Endothelial cell of umbilical vein (primary cell): ENCODE measurements around the gene RARRES2. TPM values are rescaled to one million over a fixed set of nuclear protein-coding genes. Genes with fewer than 3 reads are reported as not detected.

ENCODE experiments used
- BruUV-seq: library from RNA; stranded (reverse); fragments of 400-500 nt; replicated peaks from 2 replicates; lab custom pipeline; 2021; lab: Mats Ljungman, UMichigan
- CTCF ChIA-PET: fragments of 300-600, 350-600 bp; sonication (Branson Sonifier 250); formaldehyde crosslinking; loops from one replicate; lab custom pipeline; 2021; ENCODE audit warnings: antibody characterized with exemption, inconsistent platforms; lab: Charles Lee
- POLR2A ChIA-PET: fragments of 300-600, 350-600 bp; sonication (Branson Sonifier 250); formaldehyde crosslinking; loops from one replicate; lab custom pipeline; 2021; ENCODE audit warnings: antibody characterized with exemption, inconsistent platforms; lab: Charles Lee
- DNase-seq: peaks from one replicate; pipeline ENCODE4 v3.0.0-alpha.2; 2011; ENCODE audit warnings: low read depth, low spot score
- FAIRE-seq: peaks from 2 replicates; lab custom pipeline; 2011; peaks lifted over from hg19 to GRCh38; lab: Jason Lieb, UNC
- H2AFZ ChIP-seq: 2 replicates; pipeline ENCODE4 v1.6.0; 2012; ENCODE audit warnings: low read depth, low read length, control low read depth, inconsistent platforms
- H3K27ac ChIP-seq: 2 replicates; pipeline ENCODE4 v1.5.1; 2011; ENCODE audit warnings: low read depth, mild to moderate bottlenecking, control low read depth, low read length, moderate library complexity; ENCODE audit not compliant: insufficient read depth
- H3K27me3 ChIP-seq, 2 experiments: 2 replicates each; pipeline versions ENCODE4 v1.6.0 to v1.6.1; 2011; ENCODE audit warnings: low read length in 2 of 2, mixed read lengths in 1 of 2; ENCODE audit not compliant: control insufficient read depth in 2 of 2, insufficient read depth in 2 of 2
- H3K36me3 ChIP-seq, 2 experiments: 2 replicates in 1 of 2; 3 replicates in 1 of 2; pipeline ENCODE4 v1.5.1; 2011; ENCODE audit warnings: low read length in 2 of 2, mild to moderate bottlenecking in 1 of 2, moderate library complexity in 1 of 2; ENCODE audit not compliant: control insufficient read depth in 2 of 2, insufficient read depth in 2 of 2; ENCODE audit errors: extremely low read depth in 1 of 2
- H3K4me1 ChIP-seq: 3 replicates; pipeline ENCODE4 v1.5.1; 2011; ENCODE audit warnings: mild to moderate bottlenecking, low read length; ENCODE audit not compliant: control insufficient read depth, insufficient read depth; ENCODE audit errors: extremely low read depth
- H3K4me2 ChIP-seq: 2 replicates; pipeline ENCODE4 v1.6.1; 2011; ENCODE audit warnings: low read length, control low read depth, mixed read lengths; ENCODE audit not compliant: insufficient read depth
- H3K4me3 ChIP-seq, 3 experiments: fragments of 200-600 bp in 1 of 3; sonication (generic), shearing (Covaris generic) in 1 of 3; replicated peaks in 1 of 3; 2 replicates each; pipeline ENCODE4 v1.5.1; 2011 to 2016; ENCODE audit warnings: control low read depth in 3 of 3, low read length in 3 of 3, mild to moderate bottlenecking in 2 of 3, inconsistent platforms in 1 of 3, low read depth in 1 of 3, moderate library complexity in 1 of 3; ENCODE audit not compliant: insufficient read depth in 1 of 3
- H3K79me2 ChIP-seq: 2 replicates; pipeline ENCODE4 v1.6.0; 2012; ENCODE audit warnings: low read length, inconsistent platforms; ENCODE audit not compliant: control insufficient read depth, insufficient read depth
- H3K9ac ChIP-seq: replicated peaks from 2 replicates; pipeline ENCODE3; 2011; ENCODE audit warnings: low read length, control low read depth; ENCODE audit not compliant: insufficient read depth; ENCODE audit errors: extremely low read depth
- H3K9me1 ChIP-seq: replicated peaks from 3 replicates; pipeline ENCODE4 v1.6.0; 2011; ENCODE audit warnings: mild to moderate bottlenecking, low read length; ENCODE audit not compliant: control insufficient read depth, insufficient read depth; ENCODE audit errors: extremely low read depth
- H3K9me3 ChIP-seq: replicated peaks from 2 replicates; pipeline ENCODE4 v1.5.1; 2012; ENCODE audit warnings: low read length, inconsistent platforms; ENCODE audit not compliant: control insufficient read depth, insufficient read depth
- H4K20me1 ChIP-seq: replicated peaks from 2 replicates; pipeline ENCODE3; 2011; ENCODE audit warnings: mild to moderate bottlenecking, low read length; ENCODE audit not compliant: control insufficient read depth, insufficient read depth; ENCODE audit errors: extremely low read depth
- CTCF ChIP-seq, 2 donors: IDR thresholded peaks; 1 replicate in 1 of 2; 2 replicates in 1 of 2; pipeline ENCODE4 v1.5.1; 2011; ENCODE audit warnings: low read length in 2 of 2, mild to moderate bottlenecking in 2 of 2, moderate library complexity in 2 of 2, control low read depth in 1 of 2, inconsistent platforms in 1 of 2, low read depth in 1 of 2; ENCODE audit not compliant: insufficient read depth in 1 of 2; ENCODE audit errors: extremely low read depth in 1 of 2
- EZH2 ChIP-seq: IDR thresholded peaks from 2 replicates; pipeline ENCODE4 v1.6.1; 2012; ENCODE audit warnings: borderline replicate concordance, low read depth, mild to moderate bottlenecking, moderate library complexity, low read length, inconsistent platforms; ENCODE audit not compliant: severe bottlenecking
- FOS ChIP-seq: IDR thresholded peaks from 2 replicates; pipeline ENCODE4 v1.6.1; 2011; ENCODE audit warnings: mild to moderate bottlenecking, low read length, moderate library complexity, borderline replicate concordance; ENCODE audit not compliant: insufficient read depth
- GATA2 ChIP-seq: IDR thresholded peaks from 2 replicates; pipeline ENCODE4 v1.7.0; 2011; ENCODE audit warnings: low read depth, mild to moderate bottlenecking, moderate library complexity, mixed read lengths, low read length; ENCODE audit not compliant: insufficient read length, insufficient read depth
- JUN ChIP-seq: IDR thresholded peaks from 2 replicates; pipeline ENCODE4 v1.6.1; 2011; ENCODE audit warnings: borderline replicate concordance, low read depth; ENCODE audit not compliant: insufficient read length, insufficient read depth
- MAX ChIP-seq: IDR thresholded peaks from 2 replicates; pipeline ENCODE4 v1.6.1; 2011; ENCODE audit not compliant: insufficient read depth, insufficient read length
- MYC ChIP-seq: IDR thresholded peaks from one replicate; pipeline ENCODE4 v1.6.1; 2011; ENCODE audit warnings: mild to moderate bottlenecking, low read depth, low read length
- POLR2A ChIP-seq: IDR thresholded peaks from 2 replicates; pipeline ENCODE4 v1.6.1; 2012; ENCODE audit warnings: low read depth, mild to moderate bottlenecking, control low read depth, low read length
- POLR2AphosphoS5 ChIP-seq: IDR thresholded peaks from 2 replicates; pipeline ENCODE4 v1.6.1; 2012; ENCODE audit warnings: low read depth, mild to moderate bottlenecking, control low read depth, low read length, moderate library complexity; ENCODE audit not compliant: insufficient read depth
- dilution Hi-C: fragments of 300-500 bp; cut with MboI; formaldehyde crosslinking; loops from one replicate; pipeline ENCODE4 v1.15.0; 2019; ENCODE audit warnings: low sequenced_read_pairs; ENCODE audit not compliant: extremely low pct_ligation_motif_present
- intact Hi-C: fragments of 100-400 bp; cut with micrococcal nuclease; formaldehyde crosslinking; loops from one replicate; pipeline ENCODE4 v1.10.0; 2022
- polyA plus RNA-seq, 4 experiments: library from polyadenylated mRNA; depleted of rRNA in 3 of 4; stranded (reverse) in 3 of 4; unstranded in 1 of 4; fragments of >200 nt; gene quantifications; 2 replicates each; pipeline versions ENCODE4 v1.2.1 to v1.2.3, GENCODE V29; 2011 to 2012; ENCODE audit warnings: missing spikeins in 1 of 4
- total RNA-seq: library from RNA; stranded (reverse); gene quantifications from 2 replicates; pipeline ENCODE4 v1.2.3, GENCODE V29; 2021

The RARRES2 gene
- total and polyA plus RNA-seq, 2 donors (not counting 3 experiments of a cell fraction or from before 2014, with no cell fraction given) = not detected

GRCh38 chr7:150384406-150385301 is 43.2 kb upstream of the RARRES2 start:
- CTCF ChIA-PET = interaction anchor here (1.2 to 1.3 kb wide), 2 partner anchors 9 to 33 kb away, joined by 3 to 4 read pairs; no protein-coding TSS in a partner anchor

GRCh38 chr7:150383710-150384397 is 42.4 kb upstream of the RARRES2 start:
- POLR2A ChIA-PET = no interaction called here

More at GRCh38 chr7:150384406-150385301, 43.2 kb upstream of the RARRES2 start:
- H3K9ac ChIP-seq = no peak overlapping the region
- H3K36me3 ChIP-seq = peaks cover 0 to 16% of the 10 kb centered on the region in 2 experiments
- H3K9me3 ChIP-seq = no peaks in the 10 kb centered on the region
- FAIRE-seq = no peak
- H3K4me3 ChIP-seq = no peak overlapping the region
- intact Hi-C loops = no loop called here
- BruUV-seq = no TSS peak
- no peak overlapping the region for H2AFZ ChIP-seq
- H3K4me1 ChIP-seq = peaks cover 5% of the 10 kb centered on the region
- no peak overlapping the region for H3K4me2 ChIP-seq
- POLR2A ChIA-PET = no interaction called here
- no peaks in the 10 kb centered on the region for H3K9me1 ChIP-seq
- dilution Hi-C loops = no loop called here
- H3K79me2 ChIP-seq = peaks cover 33% of the 10 kb centered on the region
- no peaks in the 10 kb centered on the region for H4K20me1 ChIP-seq
- H3K27me3 ChIP-seq = no peaks in the 10 kb centered on the region
- no peak for TF ChIP-seq EZH2
- no peak for TF ChIP-seq GATA2
- no peak for DNase-seq
- no peak overlapping the region for H3K27ac ChIP-seq

More at GRCh38 chr7:150383710-150384397, 42.4 kb upstream of the RARRES2 start:
- H3K9me3 ChIP-seq = no peaks in the 10 kb centered on the region
- no peaks in the 10 kb centered on the region for H3K9me1 ChIP-seq
- no peak overlapping the region for H2AFZ ChIP-seq
- TF ChIP-seq FOS (no peak), POLR2AphosphoS5 (no peak), MYC (no peak), GATA2 (no peak), MAX (no peak), CTCF (IDR thresholded peaks at IDR 0.05; ENCODE audit: extremely low read depth in 1 of 2, insufficient read depth in 1 of 2, low read depth in 1 of 2, low read length in 2 of 2) (no peak), EZH2 (no peak), POLR2A (no peak), JUN (no peak)
- CTCF ChIA-PET = no interaction called here
- peaks cover 0 to 13% of the 10 kb centered on the region in 2 experiments for H3K36me3 ChIP-seq
- H3K4me1 ChIP-seq = peaks cover 5% of the 10 kb centered on the region
- dilution Hi-C loops = no loop called here
- no peak overlapping the region for H3K27ac ChIP-seq
- BruUV-seq = no TSS peak
- H3K9ac ChIP-seq = no peak overlapping the region
- intact Hi-C loops = no loop called here
- no peaks in the 10 kb centered on the region for H4K20me1 ChIP-seq
- FAIRE-seq = no peak
- H3K79me2 ChIP-seq = peaks cover 34% of the 10 kb centered on the region
- no peak for DNase-seq
- no peaks in the 10 kb centered on the region for H3K27me3 ChIP-seq
- H3K4me3 ChIP-seq = no peak overlapping the region
- no peak overlapping the region for H3K4me2 ChIP-seq
